H1 (cell line): ENCODE results near the gene PTGES. TPM values are rescaled to one million over a fixed set of nuclear protein-coding genes. Genes with fewer than 3 reads are reported as not detected.

Experiments
- CTCF ChIA-PET: fragments of 300-600 bp; sonication (Branson Sonifier 250); formaldehyde crosslinking; loops from one replicate; lab custom pipeline; 2021; ENCODE audit not compliant: partially characterized antibody; lab: Charles Lee
- POLR2A ChIA-PET: fragments of 300-600 bp; sonication (Branson Sonifier 250); formaldehyde crosslinking; loops from one replicate; lab custom pipeline; 2021; ENCODE audit warnings: inconsistent platforms; ENCODE audit not compliant: partially characterized antibody; lab: Charles Lee
- DNase-seq, 2 experiments: peaks; one replicate each; pipeline versions ENCODE4 v3.0.0 to v3.0.0-alpha.2; 2010 to 2022; ENCODE audit warnings: low spot score in 2 of 2, low read depth in 1 of 2, mixed read lengths in 1 of 2
- FAIRE-seq: peaks from 2 replicates; lab custom pipeline; 2011; peaks lifted over from hg19 to GRCh38; lab: Jason Lieb, UNC
- H2AFZ ChIP-seq: 2 replicates; pipeline ENCODE4 v1.8.1; 2012; ENCODE audit warnings: low read length, inconsistent platforms
- H2AK5ac ChIP-seq: 2 replicates; pipeline ENCODE4 v1.6.1; 2013; ENCODE audit warnings: low read depth, low read length
- H2BK120ac ChIP-seq: replicated peaks from 2 replicates; pipeline ENCODE3; 2013; ENCODE audit warnings: low read depth, low read length, inconsistent platforms
- H2BK12ac ChIP-seq: 2 replicates; pipeline ENCODE4 v1.6.1; 2013; ENCODE audit warnings: low read depth, low read length
- H2BK15ac ChIP-seq: 2 replicates; pipeline ENCODE4 v1.6.1; 2013; ENCODE audit warnings: low read length
- H2BK20ac ChIP-seq: 2 replicates; pipeline ENCODE4 v1.6.1; 2013; ENCODE audit warnings: low read length
- H2BK5ac ChIP-seq: 2 replicates; pipeline ENCODE4 v1.6.1; 2013; ENCODE audit warnings: low read depth, low read length
- H3K14ac ChIP-seq: 2 replicates; pipeline ENCODE4 v1.6.1; 2013; ENCODE audit warnings: inconsistent platforms; ENCODE audit not compliant: insufficient read length
- H3K18ac ChIP-seq: 2 replicates; pipeline ENCODE4 v1.6.1; 2013; ENCODE audit warnings: low read length; ENCODE audit errors: extremely low read depth
- H3K23ac ChIP-seq: 2 replicates; pipeline ENCODE4 v1.6.1; 2013; ENCODE audit warnings: inconsistent platforms; ENCODE audit not compliant: insufficient read length
- H3K23me2 ChIP-seq: 2 replicates; pipeline ENCODE4 v1.6.1; 2013; ENCODE audit warnings: low read depth, low read length
- H3K27ac ChIP-seq: 2 replicates; pipeline ENCODE4 v1.6.1; 2011; ENCODE audit warnings: low read depth, low read length, inconsistent platforms
- H3K27me3 ChIP-seq, 4 experiments: replicated peaks in 1 of 4; 1 replicate in 1 of 4; 2 replicates in 3 of 4; pipeline versions ENCODE4 v1.6.1 to v1.8.1; 2011 to 2013; ENCODE audit warnings: low read length in 3 of 4, mild to moderate bottlenecking in 3 of 4, inconsistent platforms in 2 of 4, mixed read lengths in 2 of 4, moderate library complexity in 1 of 4; ENCODE audit not compliant: control insufficient read depth in 3 of 4, insufficient read depth in 3 of 4; ENCODE audit errors: extremely low read depth in 1 of 4
- H3K36me3 ChIP-seq, 4 experiments: 2 replicates each; pipeline versions ENCODE4 v1.6.1 to v1.8.1; 2011 to 2013; ENCODE audit warnings: mild to moderate bottlenecking in 4 of 4, low read length in 3 of 4, moderate library complexity in 2 of 4, control low read depth in 1 of 4, inconsistent platforms in 1 of 4; ENCODE audit not compliant: insufficient read depth in 4 of 4, control insufficient read depth in 2 of 4
- H3K4ac ChIP-seq: replicated peaks from 2 replicates; pipeline ENCODE3; 2013; ENCODE audit warnings: low read length, low read depth, mixed read lengths, inconsistent platforms; ENCODE audit not compliant: insufficient read length
- H3K4me1 ChIP-seq, 4 experiments: replicated peaks in 1 of 4; 1 replicate in 1 of 4; 2 replicates in 3 of 4; pipeline versions ENCODE4 v1.6.1 to v1.8.1; 2011 to 2013; ENCODE audit warnings: low read length in 3 of 4, inconsistent platforms in 2 of 4, mixed read lengths in 1 of 4; ENCODE audit not compliant: insufficient read depth in 4 of 4, control insufficient read depth in 3 of 4
- H3K4me2 ChIP-seq, 2 experiments: 2 replicates each; pipeline versions ENCODE4 v1.6.1 to v1.8.1; 2011 to 2013; ENCODE audit warnings: low read depth in 2 of 2, low read length in 2 of 2, control low read depth in 1 of 2, inconsistent platforms in 1 of 2, mild to moderate bottlenecking in 1 of 2; ENCODE audit not compliant: insufficient read depth in 1 of 2
- H3K4me3 ChIP-seq, 4 experiments: fragments of 200-600, 300-600 bp in 1 of 4; sonication (generic), shearing (Covaris generic), sonication (Bioruptor Twin) in 1 of 4; 2 replicates each; pipeline versions ENCODE4 v1.5.1 to v1.8.1; 2011 to 2016; ENCODE audit warnings: low read length in 4 of 4, low read depth in 3 of 4, control low read depth in 2 of 4, inconsistent platforms in 2 of 4, mild to moderate bottlenecking in 2 of 4, mixed read lengths in 1 of 4, moderate library complexity in 1 of 4; ENCODE audit not compliant: insufficient read depth in 2 of 4; ENCODE audit errors: extremely low read depth in 1 of 4
- H3K56ac ChIP-seq: replicated peaks from 2 replicates; pipeline ENCODE3; 2013; ENCODE audit warnings: low read depth, mild to moderate bottlenecking, mixed read lengths, low read length, inconsistent platforms; ENCODE audit not compliant: insufficient read length
- H3K79me1 ChIP-seq: 2 replicates; pipeline ENCODE4 v1.6.1; 2013; ENCODE audit warnings: low read depth, low read length, control low read depth
- H3K79me2 ChIP-seq, 2 experiments: 2 replicates each; pipeline versions ENCODE4 v1.6.1 to v1.8.1; 2012 to 2013; ENCODE audit warnings: low read length in 2 of 2, mild to moderate bottlenecking in 2 of 2, inconsistent platforms in 1 of 2; ENCODE audit not compliant: insufficient read depth in 2 of 2, control insufficient read depth in 1 of 2
- H3K9ac ChIP-seq, 4 experiments: replicated peaks in 1 of 4; 1 replicate in 1 of 4; 2 replicates in 3 of 4; pipeline versions ENCODE4 v1.6.1 to v1.8.1; 2011 to 2013; ENCODE audit warnings: low read depth in 3 of 4, low read length in 3 of 4, control low read depth in 2 of 4, mild to moderate bottlenecking in 2 of 4, moderate library complexity in 2 of 4, inconsistent platforms in 1 of 4; ENCODE audit errors: extremely low read depth in 1 of 4
- H3K9me3 ChIP-seq, 2 experiments: 2 replicates each; pipeline versions ENCODE4 v1.6.1 to v1.8.1; 2012 to 2013; ENCODE audit warnings: mild to moderate bottlenecking in 2 of 2, moderate library complexity in 2 of 2, control low read depth in 1 of 2, inconsistent platforms in 1 of 2, low read depth in 1 of 2, low read length in 1 of 2, mixed read lengths in 1 of 2; ENCODE audit not compliant: insufficient read depth in 2 of 2
- H4K20me1 ChIP-seq, 2 experiments: replicated peaks in 1 of 2; 2 replicates each; pipeline versions ENCODE3 to v1.8.1; 2011 to 2013; ENCODE audit warnings: inconsistent platforms in 2 of 2, low read length in 2 of 2, mild to moderate bottlenecking in 1 of 2; ENCODE audit not compliant: insufficient read depth in 2 of 2, control insufficient read depth in 1 of 2
- H4K5ac ChIP-seq: 2 replicates; pipeline ENCODE4 v1.6.1; 2013; ENCODE audit warnings: low read length, low read depth, mixed read lengths, inconsistent platforms; ENCODE audit not compliant: insufficient read length
- H4K8ac ChIP-seq: 2 replicates; pipeline ENCODE4 v1.8.0; 2013; ENCODE audit warnings: mild to moderate bottlenecking, moderate library complexity, low read length, inconsistent platforms; ENCODE audit not compliant: insufficient read depth; ENCODE audit errors: extremely low read depth
- H4K91ac ChIP-seq: replicated peaks from 2 replicates; pipeline ENCODE3; 2013; ENCODE audit warnings: low read length, mixed read lengths, inconsistent platforms; ENCODE audit not compliant: insufficient read length
- ASH2L ChIP-seq: fragments of 200-600, 300-600 bp; sonication (generic); IDR thresholded peaks from one replicate; pipeline ENCODE4 v1.7.1; 2017; ENCODE audit warnings: low read length
- CBX8 ChIP-seq: fragments of 300-800, 300-1000 bp; sonication (generic); IDR thresholded peaks from 2 replicates; pipeline ENCODE4 v1.7.1; 2016; ENCODE audit warnings: low read depth, low read length, borderline replicate concordance
- NRF1 ChIP-seq: IDR thresholded peaks from 2 replicates; pipeline ENCODE4 v1.6.1; 2011; ENCODE audit warnings: mild to moderate bottlenecking, low read depth, low read length, improper control_type of control experiment
- PHF8 ChIP-seq: fragments of 200-600 bp; sonication (generic); conservative IDR thresholded peaks from 2 replicates; pipeline ENCODE4 v1.7.1; 2012; ENCODE audit warnings: low read depth, mild to moderate bottlenecking, inconsistent platforms, low read length, moderate library complexity
- POLR2AphosphoS5 ChIP-seq: IDR thresholded peaks from 2 replicates; pipeline ENCODE4 v1.6.1; 2011; ENCODE audit warnings: low read depth, low read length
- RAD21 ChIP-seq, 2 experiments: IDR thresholded peaks in 1 of 2; conservative IDR thresholded peaks in 1 of 2; 2 replicates each; pipeline ENCODE4 v1.6.1; 2011; ENCODE audit warnings: low read depth in 2 of 2, low read length in 2 of 2, improper control_type of control experiment in 1 of 2, inconsistent platforms in 1 of 2, mild to moderate bottlenecking in 1 of 2, moderate library complexity in 1 of 2
- RBBP5 ChIP-seq: IDR thresholded peaks from 2 replicates; pipeline ENCODE4 v1.7.1; 2012; ENCODE audit warnings: low read depth, mild to moderate bottlenecking, inconsistent platforms, low read length, moderate library complexity, borderline replicate concordance
- SAP30 ChIP-seq: fragments of 300-600 bp; sonication (generic); IDR thresholded peaks from 2 replicates; pipeline ENCODE4 v1.7.1; 2012; ENCODE audit warnings: low read length, moderate library complexity, mild to moderate bottlenecking, inconsistent platforms; ENCODE audit not compliant: insufficient read depth, insufficient replicate concordance
- SP1 ChIP-seq: IDR thresholded peaks from 2 replicates; pipeline ENCODE4 v1.6.1; 2011; ENCODE audit warnings: low read depth, low read length
- SUZ12 ChIP-seq: fragments of 200-600 bp; sonication (generic); IDR thresholded peaks from 2 replicates; pipeline ENCODE4 v1.6.1; 2012; ENCODE audit warnings: mild to moderate bottlenecking, inconsistent platforms, low read length, moderate library complexity, mixed read lengths
- WGBS, 2 experiments: shearing (Covaris generic) in 1 of 2; methylation state at CpG; one replicate each; pipeline versions ENCODE4 v1.1.6 to v1.1.7; 2013 to 2015; ENCODE audit warnings: low lambda C conversion rate in 2 of 2, mixed read lengths in 2 of 2, inconsistent platforms in 1 of 2, low coverage in 1 of 2, missing lambda C conversion rate in 1 of 2; ENCODE audit not compliant: insufficient replicate concordance in 2 of 2, insufficient coverage in 1 of 2, insufficient read length in 1 of 2; ENCODE audit errors: extremely low coverage in 1 of 2, missing lambda C conversion rate in 1 of 2; 5-methylcytosine and 5-hydroxymethylcytosine counted together
- polyA plus RNA-seq, 7 experiments: library from polyadenylated mRNA; depleted of rRNA in 3 of 7; stranded (reverse) in 5 of 7; unstranded in 2 of 7; fragments of >200 nt in 5 of 7; fragments of 200-250 nt in 2 of 7; gene quantifications; 1 replicate in 5 of 7; 2 replicates in 1 of 7; 4 replicates in 1 of 7; pipeline versions ENCODE4 v1.2.1 to v1.2.3, GENCODE V29; 2011 to 2013; ENCODE audit warnings: missing spikeins in 2 of 7, mixed read lengths in 2 of 7
- total RNA-seq: library from RNA; stranded (reverse); fragmentation: NEBNext Ultra II Directional; extraction: Animal tissue kit (Norgen Biotek cat#: 25700); gene quantifications from 2 replicates; pipeline ENCODE4 v1.2.1, GENCODE V29; 2021

Gene PTGES
- total and polyA plus RNA-seq, 2 of the 8 experiments (the other 6 are each of a cell fraction or from before 2014, with no cell fraction given): 3.2 to 5.1 TPM

- Histone ChIP-seq H3K23me2 (no peaks in the 10 kb centered on the region; the same call in none of the 2 replicates), H2BK15ac (no peak overlapping the region), H3K4me2 (no peak overlapping the region), H3K4me3 (no peak overlapping the region), H3K4me1 (no peaks in the 10 kb centered on the region; a peak in 1 of 7 replicates), H2BK12ac (no peak overlapping the region), H3K27ac (no peak overlapping the region), H3K9me3 (no peaks in the 10 kb centered on the region), H3K23ac (no peak overlapping the region), H3K56ac (no peak overlapping the region), H2BK120ac (no peak overlapping the region), H3K79me2 (no peaks in the 10 kb centered on the region), H3K14ac (no peak overlapping the region), H4K91ac (no peak overlapping the region), H3K79me1 (no peaks in the 10 kb centered on the region), H3K4ac (no peak overlapping the region), H4K8ac (no peak overlapping the region), H2BK20ac (no peak overlapping the region), H3K36me3 (no peaks in the 10 kb centered on the region), H3K27me3 (no peaks in the 10 kb centered on the region), H4K20me1 (no peaks in the 10 kb centered on the region), H4K5ac (no peak overlapping the region), H2AK5ac (no peak overlapping the region), H2AFZ (no peak overlapping the region), H3K18ac (no peak overlapping the region), H2BK5ac (no peak overlapping the region), H3K9ac (no peak overlapping the region)
- WGBS, 2 experiments: 88% methylated on average over 10 of the region's 10 CpGs; no CpG with 5 or more reads in 1 of the 2 experiments
- POLR2A ChIA-PET: no interaction called here
- no peak for DNase-seq
- no peak for TF ChIP-seq RAD21 (IDR thresholded peaks at IDR 0.05 in 1 of 2, conservative IDR thresholded peaks at IDR 0.05 in 1 of 2; ENCODE audit: low read depth in 2 of 2, low read length in 2 of 2)
- no peak for TF ChIP-seq ASH2L
- TF ChIP-seq PHF8: no peak
- TF ChIP-seq NRF1: no peak
- TF ChIP-seq POLR2AphosphoS5: no peak
- TF ChIP-seq SAP30: no peak
- TF ChIP-seq SP1: no peak
- no peak for TF ChIP-seq CBX8
- no peak for TF ChIP-seq SUZ12
- TF ChIP-seq RBBP5: no peak
- FAIRE-seq: no peak
- CTCF ChIA-PET: interaction anchor here (1.2 to 1.3 kb wide), 2 partner anchors 50 to 52 kb away, joined by 5 to 6 read pairs; no protein-coding TSS in a partner anchor
Observed at GRCh38 chr9:129732100-129732499, 20.7 kb downstream of the PTGES start.
